HCT116 (cell line): ENCODE data around the gene ACOT8.

ENCODE experiments used
- CTCF ChIP-seq, 3 experiments: fragments of 200-600 bp in 1 of 3; sonication (generic) in 1 of 3; IDR thresholded peaks in 2 of 3; conservative IDR thresholded peaks in 1 of 3; 2 replicates each; pipeline ENCODE4 v1.5.1; 2012 to 2017; ENCODE audit warnings: low read depth in 2 of 3, low read length in 2 of 3, antibody characterized with exemption in 1 of 3, borderline replicate concordance in 1 of 3, control low read depth in 1 of 3, mild to moderate bottlenecking in 1 of 3, mixed read lengths in 1 of 3, mixed run types in 1 of 3, moderate library complexity in 1 of 3; ENCODE audit not compliant: insufficient read depth in 1 of 3
- EZH2 ChIP-seq: fragments of 200-600 bp; sonication (generic); IDR thresholded peaks from 2 replicates; pipeline ENCODE4 v1.6.1; 2017; ENCODE audit warnings: antibody characterized with exemption, mixed run types
- FOSL1 ChIP-seq: IDR thresholded peaks from 2 replicates; pipeline ENCODE4 v1.6.1; 2012; ENCODE audit warnings: low read depth
- POLR2A ChIP-seq: IDR thresholded peaks from 2 replicates; pipeline ENCODE4 v1.7.0; 2011; ENCODE audit warnings: borderline replicate concordance; ENCODE audit not compliant: insufficient read depth, insufficient read length; ENCODE audit errors: extremely low read depth
- POLR2AphosphoS5 ChIP-seq: IDR thresholded peaks from 2 replicates; pipeline ENCODE4 v1.6.1; 2011; ENCODE audit warnings: mild to moderate bottlenecking, low read depth, low read length, moderate library complexity
- REST ChIP-seq: IDR thresholded peaks from 2 replicates; pipeline ENCODE4 v1.6.1; 2012; ENCODE audit warnings: low read depth
- TCF7L2 ChIP-seq: IDR thresholded peaks from 2 replicates; pipeline ENCODE4 v1.7.0; 2011; ENCODE audit warnings: borderline replicate concordance, inconsistent platforms; ENCODE audit not compliant: insufficient read depth, insufficient read length; ENCODE audit errors: extremely low read depth
- ZNF274 ChIP-seq: fragments of 200-500 bp; sonication (Bioruptor generic); IDR thresholded peaks from 2 replicates; pipeline ENCODE4 v1.6.1; 2014; ENCODE audit warnings: mild to moderate bottlenecking, low read depth, low read length, inconsistent platforms

GRCh38 chr20:45836841-45837240, 20.4 kb downstream of the ACOT8 start:
- TF ChIP-seq ZNF274, result no peak
- no peak for TF ChIP-seq REST
- TF ChIP-seq FOSL1, result no peak
- no peak for TF ChIP-seq CTCF (IDR thresholded peaks at IDR 0.05 in 2 of 3, conservative IDR thresholded peaks at IDR 0.05 in 1 of 3; ENCODE audit: borderline replicate concordance in 1 of 3, insufficient read depth in 1 of 3, low read depth in 2 of 3, low read length in 2 of 3)
- no peak for TF ChIP-seq POLR2AphosphoS5
- no peak for TF ChIP-seq POLR2A
- TF ChIP-seq EZH2, result no peak
- TF ChIP-seq TCF7L2, result no peak
